ENCODE measurements around the gene ETV1. TPM values are rescaled to one million over a fixed set of nuclear protein-coding genes. Genes with fewer than 3 reads are reported as not detected.

Gene ETV1
- total RNA-seq = 2.0 and 5.4 TPM in 2 replicates

GRCh38 chr7:13989126-13989948 lies at the start of gene ETV1:
Gene ETV1 (minus strand): TSS chr7:13989666. CDS start chr7:13989052, 614 bp downstream.

All from endothelial cell of coronary artery (primary cell).